Eye (tissue), 1 donor: ENCODE results near the gene DTNBP1.

Source experiments
- DNase-seq: peaks from one replicate; pipeline ENCODE4 v3.0.0-alpha.2; 2015

The DTNBP1 gene

DNA sequence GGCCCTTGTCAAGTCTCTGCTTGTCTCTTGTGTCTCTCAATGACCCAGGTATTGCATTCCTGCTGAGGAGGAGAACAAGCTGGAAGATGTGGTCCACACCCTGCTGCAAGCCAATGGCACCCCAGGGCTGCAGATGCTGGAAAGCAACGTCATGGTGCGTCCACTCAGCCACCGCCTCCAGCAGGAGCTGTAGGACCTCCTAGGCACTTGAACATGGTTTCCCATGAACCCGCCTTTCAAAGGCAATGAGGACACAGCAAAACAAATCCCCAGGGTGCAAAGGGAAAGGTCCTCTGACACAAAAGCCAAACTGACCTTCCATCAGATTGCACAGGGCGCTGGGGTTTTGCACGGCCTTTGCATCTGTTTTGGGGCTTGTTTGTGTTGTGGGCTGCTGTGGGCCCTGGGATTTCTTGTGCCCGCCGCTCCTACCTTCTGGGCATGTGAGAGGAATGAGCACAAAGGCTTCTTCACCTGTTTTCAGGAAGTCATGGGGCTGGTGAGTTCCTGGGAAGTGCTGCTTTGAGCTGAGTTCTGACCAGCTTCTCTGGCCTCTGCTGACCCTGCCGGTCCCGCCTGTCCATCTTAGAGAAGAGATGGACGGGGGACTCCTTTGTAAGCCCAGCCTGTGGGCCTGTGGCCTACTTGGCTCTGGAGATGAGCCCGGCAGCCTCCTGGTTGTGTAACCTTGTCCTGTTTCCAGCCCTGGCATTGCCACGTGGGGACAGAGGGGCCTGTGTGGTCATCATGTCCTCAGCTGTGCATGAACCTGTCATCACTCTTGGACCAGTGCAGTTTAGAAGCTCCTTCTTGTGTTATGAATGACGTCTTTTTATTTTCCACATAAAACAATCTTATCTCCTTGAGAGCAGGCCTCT is 151.3 kb downstream of the DTNBP1 start:
- DNase-seq = no peak

DNA sequence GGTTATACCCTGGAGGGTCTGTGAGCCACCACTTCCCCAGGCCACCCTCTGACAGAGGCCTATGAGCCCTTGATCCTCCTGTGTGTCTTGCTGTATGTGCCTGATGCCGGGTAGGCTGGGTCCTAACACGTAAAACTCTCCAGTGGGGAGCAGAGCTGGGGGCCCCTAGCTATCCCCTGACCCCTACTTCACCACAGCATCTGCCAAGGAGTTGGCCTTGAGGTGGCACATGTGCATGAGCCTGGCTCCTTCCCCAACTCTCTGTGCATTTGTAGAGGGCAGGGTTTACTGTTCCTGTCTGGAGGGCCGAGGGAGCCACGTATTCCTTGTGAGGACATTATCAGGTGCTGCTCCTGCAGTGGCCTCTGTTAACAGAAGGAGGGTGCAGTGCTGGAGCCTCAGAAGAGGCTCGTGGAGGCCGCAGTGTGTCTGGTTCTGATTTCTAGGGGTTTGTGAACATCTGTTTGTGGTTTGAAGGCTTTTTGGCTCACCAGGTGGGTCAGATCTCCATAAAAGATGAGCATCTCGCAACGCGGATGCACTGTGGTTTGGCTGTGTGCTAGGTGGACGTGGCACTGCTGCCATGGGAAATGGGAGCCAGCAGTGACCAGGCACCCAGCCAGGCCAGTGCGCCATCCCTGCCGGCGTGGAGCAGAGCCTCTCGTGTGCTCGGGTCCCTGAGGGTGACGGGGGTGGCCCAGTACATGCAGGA is 152.1 kb downstream of the DTNBP1 start:
- no peak for DNase-seq

DNA sequence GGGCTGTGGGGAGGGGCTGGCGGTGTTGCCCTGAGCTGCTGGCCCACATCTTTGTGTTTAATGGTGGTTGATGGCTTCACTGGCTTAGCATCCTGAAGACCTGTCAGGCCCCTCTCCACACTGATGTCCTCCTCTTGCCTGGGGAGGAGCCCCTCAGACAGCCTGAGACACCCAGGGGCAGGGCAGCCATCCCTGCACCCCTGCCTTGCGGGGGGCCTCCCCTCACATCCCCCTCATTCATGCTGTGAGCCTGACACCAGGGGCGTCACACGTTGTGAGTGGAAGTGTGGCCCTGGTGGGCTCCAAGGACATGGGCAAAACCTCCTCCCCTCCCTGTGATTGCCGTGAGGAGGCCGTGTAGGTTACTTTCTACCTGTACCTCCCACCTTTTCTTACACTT is 152.7 kb downstream of the DTNBP1 start:
- DNase-seq = no peak

DNA sequence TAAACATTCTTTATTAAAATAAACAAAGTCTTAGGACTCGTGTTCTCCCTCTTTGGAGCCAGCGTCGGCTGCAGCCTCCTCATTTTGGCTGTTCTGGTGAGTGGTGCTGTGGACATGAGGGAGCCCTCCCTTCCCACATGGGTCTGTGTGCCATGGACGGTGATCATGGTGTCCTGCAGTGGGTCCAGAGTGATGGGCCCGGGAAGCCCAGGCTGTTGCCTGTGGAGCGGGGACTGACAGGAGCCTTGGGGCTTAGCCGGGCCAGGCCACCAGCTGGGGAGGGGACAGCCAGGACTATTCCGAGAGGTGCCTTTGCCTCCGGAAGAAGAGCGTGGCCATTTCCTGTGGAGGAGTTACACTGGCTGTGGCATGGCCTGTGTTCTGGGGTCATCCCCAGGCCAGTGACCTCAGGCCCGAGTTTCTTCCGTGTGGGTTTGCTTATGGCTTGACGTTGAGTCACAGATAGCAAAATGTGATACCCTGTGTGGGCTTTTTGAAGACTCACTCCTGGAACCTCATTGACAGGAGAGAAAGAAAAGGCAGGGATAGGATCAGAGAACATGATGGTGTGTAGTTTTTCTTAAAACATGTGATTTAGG is 153.4 kb downstream of the DTNBP1 start:
- DNase-seq = no peak

DNA sequence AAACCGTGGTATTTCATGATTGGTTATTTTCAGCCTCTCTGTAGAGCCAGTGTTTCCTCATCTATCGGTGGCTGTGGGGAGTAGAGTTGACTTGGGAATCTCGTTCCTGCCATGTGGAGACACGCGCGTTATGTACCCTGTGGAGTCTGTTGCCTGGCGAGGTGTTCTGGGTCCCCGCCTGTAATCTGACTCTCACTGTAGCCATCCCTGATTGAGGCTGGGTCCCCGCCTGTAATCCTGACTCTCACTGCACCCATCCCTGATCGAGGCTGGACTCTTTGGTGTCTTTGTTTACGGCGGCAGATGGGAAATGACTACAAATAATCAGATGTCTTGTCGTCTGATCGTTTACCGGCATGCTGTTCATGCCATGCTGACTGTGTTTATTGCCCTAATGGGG is 153.9 kb downstream of the DTNBP1 start:
- DNase-seq = no peak

DNA sequence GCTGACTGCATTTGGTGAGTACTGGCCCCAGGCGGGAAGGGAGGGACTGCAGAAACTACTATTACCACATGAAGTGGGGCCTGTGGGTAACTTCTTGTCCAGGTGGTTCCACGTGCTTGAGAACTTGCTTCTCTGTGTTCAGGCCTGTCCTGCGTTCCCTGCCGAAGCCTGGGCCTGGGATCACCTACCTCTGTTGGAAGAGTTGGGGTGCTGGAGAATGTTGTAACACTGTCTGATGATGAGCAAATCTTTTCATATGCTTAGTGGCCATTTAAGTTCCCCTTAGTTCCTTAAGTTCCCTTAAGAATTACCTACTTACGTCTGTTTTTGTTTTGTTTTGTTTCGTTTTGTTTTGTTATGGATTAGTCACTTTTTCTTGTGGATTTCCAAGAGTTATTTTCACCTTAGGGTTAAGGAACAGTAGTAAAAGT is 154.4 kb downstream of the DTNBP1 start:
- no peak for DNase-seq

DNA sequence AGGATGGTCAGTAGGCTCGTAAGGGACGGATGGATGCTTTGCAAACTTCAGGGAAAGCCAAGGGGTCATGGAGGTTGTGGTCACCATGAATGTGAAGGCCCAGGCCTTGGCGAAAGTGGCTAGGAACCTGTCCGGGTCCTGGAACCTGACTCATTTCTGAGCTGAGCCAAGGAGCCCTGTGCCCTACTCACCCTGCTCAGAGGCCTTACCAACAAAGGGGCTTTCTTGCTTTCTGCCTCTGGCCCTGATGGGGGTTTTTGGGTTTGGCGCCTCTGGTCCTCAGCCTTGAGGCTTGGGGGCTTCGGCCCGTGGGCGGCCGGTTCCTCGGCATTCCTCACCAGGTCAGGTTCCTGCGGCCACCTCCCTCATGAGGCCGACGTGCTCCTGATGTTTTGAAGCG is 155.1 kb downstream of the DTNBP1 start:
- no peak for DNase-seq

DNA sequence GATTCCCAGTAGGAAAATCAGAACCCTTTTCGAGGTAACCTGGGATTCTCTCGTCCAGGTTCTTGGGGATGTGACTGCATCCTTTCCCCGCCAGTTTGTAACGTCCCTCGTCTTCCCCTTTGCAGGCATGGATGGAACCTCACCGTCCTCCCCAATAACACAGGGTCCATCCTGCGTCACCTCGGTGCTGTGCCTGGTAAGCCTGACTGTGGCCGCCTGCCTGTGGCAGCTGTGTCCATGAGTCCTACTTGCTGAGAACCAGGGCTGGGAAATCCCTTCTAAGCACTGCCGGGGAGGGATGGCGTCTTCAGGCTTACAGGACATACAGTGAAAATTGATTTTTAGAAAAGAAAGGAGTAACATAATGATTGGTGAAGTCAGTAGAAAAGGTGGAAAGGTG is 155.6 kb downstream of the DTNBP1 start:
- DNase-seq = no peak

DNA sequence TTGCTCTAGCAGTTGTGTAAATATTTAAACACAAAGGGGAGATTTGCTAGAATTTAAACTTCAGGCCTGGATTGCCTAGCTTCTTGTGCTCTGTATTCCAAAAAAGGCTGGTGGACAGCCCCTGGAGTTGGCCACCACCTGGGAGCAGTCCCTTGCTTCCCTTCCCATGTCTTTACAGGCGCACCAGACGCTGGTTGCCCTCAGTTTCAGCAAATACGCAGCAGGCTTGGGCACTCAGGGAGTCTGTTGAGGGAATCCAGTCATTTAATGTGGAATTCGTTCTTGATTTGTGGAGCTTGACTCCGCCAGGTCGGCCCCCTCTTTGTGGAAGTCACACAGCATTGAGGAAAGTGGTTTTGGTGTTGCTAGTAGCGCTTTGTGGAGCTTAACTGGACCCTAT is 156.8 kb downstream of the DTNBP1 start:
- DNase-seq = no peak

DNA sequence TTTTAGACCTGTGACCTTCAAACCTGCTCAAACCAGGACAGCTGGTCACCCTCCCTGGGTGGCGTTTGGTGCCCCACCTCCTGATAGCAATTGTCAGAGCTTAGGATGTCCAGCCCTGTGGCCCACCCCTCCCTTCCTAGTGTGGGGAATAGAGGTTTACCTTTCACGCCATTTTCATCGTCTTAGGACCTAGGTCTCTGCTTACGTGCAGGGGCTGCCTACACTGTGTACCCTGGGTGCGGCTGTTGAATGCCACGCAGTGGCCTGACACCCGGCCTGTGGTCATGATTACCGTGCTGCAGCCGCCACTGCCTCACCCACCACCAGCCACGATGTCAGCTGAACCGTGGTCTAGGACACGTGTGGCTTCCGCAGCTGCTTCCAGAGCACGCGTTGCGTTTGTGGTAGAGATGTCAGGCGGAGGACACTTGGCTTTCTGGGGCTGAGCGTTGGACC is 157.3 kb downstream of the DTNBP1 start:
- no peak for DNase-seq

DNA sequence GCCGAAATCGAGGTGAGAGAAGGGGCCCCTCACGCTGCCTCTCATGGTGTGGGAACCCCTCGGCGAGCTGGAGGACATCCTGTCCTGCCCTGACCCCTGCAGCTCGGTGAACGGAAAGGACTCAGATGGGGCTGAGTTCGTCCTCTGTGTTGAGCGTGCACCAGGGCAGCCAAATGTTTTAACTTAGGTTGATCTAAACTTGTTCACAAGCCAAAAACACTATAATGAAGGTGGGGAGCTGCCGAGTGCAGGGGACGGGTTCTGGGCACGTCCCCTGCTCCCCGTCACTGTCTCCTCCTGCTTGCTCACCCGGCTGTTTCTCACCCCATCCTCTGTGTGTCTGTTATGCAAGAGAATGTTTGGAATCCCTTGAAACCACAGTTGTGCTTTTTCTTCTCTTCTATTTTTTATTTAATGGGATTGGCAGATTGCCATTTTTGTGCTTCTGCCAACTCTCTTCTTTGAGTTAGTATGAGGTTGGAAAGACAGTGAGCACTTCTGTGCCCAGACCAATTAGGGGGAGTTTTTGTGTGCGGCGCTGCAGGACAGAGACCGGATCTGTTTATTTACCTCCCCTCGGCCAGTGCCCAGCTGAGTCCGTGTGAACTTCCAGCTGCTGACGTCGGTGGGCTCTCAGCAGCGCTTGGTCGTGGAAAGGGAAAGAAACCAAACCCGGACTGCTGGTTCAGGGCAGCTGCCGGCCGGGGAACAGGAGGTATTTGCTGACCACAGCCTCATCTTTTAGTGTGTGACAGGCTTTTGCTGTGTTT is 158.1 kb downstream of the DTNBP1 start:
- peak; percentile 92 for DNase-seq

DNA sequence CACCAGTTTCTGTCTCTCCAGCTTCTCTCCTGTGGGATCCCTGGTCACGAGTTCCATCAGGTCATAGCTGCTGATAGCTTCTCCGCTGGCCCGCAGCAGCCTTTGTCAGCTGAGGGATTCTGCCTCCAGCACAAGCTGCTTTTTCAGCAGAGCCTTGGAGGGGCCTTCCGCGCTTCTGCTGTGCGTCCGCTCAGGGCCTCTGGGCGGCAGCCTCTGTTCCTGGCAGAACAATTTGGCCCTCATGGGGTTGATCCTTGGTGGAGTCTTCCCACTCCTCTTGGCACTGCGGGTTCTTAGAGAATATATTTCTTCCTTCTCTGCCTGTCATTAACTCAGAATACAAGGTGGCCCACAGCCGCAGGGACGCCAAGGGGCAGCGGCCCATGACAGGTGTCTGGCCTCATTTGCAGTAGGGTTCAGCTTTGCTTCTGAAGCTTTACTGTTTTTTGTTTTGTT is 158.8 kb downstream of the DTNBP1 start:
- DNase-seq = peak; percentile 51

DNA sequence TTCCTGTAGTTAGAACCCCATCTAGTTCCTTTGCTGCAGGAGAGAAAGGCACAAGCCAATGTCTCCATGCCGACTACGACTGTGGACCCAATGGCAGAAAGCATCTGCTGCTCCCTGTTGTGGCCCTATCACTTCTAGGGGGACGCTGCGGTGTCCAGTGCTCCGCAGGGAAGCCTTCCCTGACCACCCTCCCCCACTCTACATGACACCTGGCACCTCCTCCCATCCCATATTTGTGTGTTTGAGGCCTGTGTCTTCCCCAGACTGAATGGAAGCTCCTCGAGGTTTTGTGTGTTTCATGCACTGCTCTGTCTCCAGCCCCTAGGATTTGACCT is 159.5 kb downstream of the DTNBP1 start:
- no peak for DNase-seq

DNA sequence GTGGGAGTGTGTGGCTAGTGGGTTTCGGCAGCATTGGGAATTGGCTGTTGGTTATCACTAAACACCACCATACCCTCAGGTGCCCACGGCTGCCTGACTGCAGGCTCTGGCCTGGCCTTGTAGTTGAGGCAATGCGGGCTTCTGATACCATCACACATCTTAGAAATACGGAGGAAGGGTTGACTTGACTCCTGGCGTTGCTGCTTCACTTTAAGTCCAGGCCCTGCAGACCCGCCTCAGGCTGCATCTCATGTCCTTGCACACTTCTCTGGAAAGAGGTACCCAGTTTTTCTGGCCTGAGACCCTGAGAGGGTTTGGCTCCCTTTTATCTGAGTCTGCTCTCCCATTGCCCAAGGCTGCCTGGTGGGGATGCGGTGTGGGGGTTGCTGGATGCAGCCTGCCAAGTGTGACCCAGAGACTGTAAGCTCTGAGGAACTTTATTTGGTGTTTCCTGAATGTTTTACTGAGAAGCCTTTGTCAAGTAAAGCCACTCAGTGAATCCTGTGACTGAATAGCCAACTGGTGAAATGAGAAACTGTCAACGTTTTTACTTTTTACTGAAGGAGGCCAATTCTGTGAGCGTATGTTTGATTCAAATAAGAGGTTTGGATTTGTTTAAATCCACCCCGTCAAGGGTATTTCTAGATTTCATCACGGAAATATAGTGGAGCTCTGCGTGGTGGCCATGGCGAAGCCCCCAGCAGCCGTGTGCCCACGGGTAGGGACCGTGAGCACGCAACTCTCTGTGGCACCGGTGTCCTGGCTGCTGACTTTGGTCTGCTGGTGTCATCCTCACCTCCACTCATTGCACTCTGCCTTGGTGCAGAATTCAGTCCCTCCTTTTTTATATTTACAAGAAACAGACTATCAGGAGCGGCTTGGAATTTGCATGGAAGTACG is 160.1 kb downstream of the DTNBP1 start:
- DNase-seq = no peak

DNA sequence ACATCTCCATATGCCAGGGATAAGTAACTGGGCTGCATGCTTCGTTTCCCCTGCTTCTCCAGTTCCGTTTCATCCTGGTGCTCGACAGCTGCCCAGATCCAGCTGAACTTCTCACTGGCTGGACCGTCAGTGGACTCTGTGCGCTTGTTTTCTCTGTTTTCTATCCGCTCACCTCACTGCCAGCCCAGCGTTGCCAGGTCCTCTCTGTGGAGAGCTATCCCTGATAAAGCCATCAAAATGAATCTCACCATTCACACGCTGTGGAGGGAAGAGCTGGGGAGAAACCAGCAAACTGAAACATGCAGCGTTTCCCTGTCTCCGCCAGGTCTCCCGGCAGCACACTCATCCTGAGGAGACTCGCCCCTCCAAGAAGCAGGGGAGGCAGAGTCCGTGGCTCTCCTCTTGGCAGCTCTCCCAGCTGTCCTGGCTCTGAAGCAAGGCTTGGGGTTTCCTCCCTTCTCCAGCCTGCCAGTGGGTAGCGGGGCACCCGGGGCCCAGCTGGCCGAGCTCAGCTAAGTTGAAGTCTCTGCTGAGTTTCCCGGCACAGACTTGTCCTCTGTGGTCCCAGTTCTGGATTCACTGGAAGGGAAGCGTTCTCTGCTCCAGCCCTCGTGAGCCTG is 160.9 kb downstream of the DTNBP1 start:
- DNase-seq = peak; percentile 62

DNA sequence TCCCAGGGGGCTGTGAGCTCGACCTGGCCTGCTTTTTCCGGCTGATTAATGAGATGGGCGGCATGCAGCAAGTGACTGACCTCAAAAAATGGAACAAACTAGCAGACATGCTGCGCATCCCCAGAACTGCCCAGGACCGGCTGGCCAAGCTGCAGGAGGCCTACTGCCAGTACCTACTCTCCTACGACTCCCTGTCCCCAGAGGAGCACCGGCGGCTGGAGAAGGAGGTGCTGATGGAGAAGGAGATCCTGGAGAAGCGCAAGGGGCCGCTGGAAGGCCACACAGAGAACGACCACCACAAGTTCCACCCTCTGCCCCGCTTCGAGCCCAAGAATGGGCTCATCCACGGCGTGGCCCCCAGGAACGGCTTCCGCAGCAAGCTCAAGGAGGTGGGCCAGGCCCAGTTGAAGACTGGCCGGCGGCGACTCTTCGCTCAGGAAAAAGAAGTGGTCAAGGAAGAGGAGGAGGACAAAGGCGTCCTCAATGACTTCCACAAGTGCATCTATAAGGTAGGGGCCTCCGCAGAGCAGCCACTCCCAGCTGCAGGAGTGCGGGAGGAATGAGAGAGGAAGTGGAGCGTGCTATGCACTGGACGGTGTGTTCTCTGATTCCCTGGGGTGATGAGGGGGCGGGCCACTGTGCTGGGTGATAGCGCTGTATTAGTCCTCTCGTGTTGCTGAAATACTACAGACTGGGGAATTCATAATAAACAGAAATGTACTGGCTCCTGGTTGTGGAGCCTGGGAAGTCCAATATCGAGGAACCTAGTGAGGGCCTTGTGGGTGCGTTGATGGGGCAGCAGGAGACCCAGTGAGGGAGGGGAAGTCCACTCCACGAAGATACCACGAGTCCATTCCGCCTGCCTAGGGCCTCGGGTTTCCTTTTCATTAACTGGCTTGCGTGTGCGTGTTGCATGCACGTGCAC is 161.7 kb downstream of the DTNBP1 start:
- DNase-seq = no peak

DNA sequence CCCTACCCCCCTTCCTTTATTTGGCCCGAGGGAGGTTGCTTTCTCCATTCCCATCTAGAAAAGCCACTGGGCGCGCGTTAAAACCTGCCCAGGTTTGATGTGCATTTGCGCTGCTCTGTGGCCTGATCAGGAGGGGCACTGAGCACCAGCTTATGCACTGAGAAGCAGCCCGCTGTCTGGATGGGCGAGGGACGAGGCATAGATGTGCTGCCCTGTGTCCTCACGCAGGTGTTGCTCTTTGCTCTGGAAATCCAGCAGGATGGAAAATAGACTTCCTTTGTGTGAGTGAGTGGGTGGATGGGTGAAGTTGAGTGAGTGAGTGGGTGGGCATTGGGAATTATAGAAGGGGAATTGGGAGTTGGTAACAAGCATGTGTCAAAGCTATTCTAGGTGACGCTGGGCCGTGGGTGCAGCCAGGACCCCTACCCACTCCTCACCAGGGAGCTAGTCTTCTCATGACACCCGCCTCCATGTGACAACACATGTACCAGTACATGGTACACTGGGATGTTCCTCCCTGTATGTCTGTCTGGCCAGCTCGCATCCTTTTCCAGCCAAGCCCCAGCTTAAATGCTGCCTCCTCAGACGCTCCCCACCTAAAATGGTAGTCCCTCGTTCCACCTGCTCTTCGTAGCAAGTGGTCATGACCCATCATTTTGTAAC is 162.6 kb downstream of the DTNBP1 start:
- DNase-seq = no peak

DNA sequence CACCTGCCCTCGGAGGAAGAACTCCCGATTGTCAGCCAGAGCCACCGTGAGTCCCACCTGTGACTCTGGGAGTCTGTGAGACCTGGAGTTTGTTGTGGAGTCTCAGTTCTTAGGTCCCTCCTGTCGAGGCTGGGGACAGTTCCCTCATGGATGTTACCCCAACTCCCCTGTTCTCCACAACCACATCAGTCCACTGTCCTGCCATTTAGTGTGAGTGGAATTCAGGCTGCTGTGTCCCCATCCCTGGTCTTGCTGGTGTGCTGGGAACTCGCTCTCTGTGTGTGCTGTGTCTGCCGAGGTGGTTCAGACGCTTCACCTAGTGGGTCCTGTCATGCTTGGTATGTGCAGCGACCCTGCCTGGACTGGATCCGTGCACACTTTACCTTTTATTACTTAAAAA is 163.2 kb downstream of the DTNBP1 start:
- no peak for DNase-seq

DNA sequence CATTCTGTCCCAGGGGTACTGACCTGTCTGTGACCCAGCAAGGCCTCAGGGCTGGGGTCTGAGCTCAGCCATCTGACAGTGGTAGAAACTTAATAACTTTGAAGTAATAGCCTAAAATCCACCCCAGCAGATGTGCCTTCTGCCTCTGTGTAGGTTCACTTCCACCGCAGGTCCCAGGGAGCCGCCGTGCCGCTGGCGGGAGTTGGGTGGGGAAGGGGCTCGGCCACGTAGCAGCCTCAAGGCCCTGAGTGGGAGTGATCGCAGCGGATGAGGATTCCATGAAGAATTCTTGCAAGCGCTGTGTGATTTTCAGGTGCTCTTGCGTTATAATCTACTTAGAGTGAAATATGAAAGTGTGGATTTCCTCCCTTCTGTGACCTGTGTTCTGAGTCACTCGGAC is 163.7 kb downstream of the DTNBP1 start:
- DNase-seq = no peak

DNA sequence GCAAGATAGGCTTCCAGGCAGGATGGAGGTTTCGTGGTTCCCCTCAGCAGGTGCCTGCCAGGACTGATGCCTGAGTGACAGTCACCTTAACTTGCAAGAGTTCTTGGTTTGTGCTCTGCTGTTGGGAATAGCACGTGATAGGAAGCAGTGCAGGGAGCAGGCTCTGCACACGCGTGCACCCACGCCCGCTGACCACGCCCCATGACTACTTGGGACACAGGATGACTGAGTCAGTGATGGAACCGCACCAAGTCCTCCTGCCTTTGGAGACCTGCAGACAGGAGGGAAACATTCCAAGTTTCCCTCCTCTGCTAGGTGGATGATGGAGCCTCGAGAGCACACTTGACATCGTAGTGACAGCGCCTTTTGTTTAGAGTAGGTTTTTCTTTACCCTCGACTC is 164.2 kb downstream of the DTNBP1 start:
- DNase-seq = no peak
